ENCODE results near the gene CLCN6. TPM values are rescaled to one million over a fixed set of nuclear protein-coding genes. Genes with fewer than 3 reads are reported as not detected.

Gene CLCN6
- total RNA-seq, 1 experiment from 2014 or later: 14.0 TPM

DNA sequence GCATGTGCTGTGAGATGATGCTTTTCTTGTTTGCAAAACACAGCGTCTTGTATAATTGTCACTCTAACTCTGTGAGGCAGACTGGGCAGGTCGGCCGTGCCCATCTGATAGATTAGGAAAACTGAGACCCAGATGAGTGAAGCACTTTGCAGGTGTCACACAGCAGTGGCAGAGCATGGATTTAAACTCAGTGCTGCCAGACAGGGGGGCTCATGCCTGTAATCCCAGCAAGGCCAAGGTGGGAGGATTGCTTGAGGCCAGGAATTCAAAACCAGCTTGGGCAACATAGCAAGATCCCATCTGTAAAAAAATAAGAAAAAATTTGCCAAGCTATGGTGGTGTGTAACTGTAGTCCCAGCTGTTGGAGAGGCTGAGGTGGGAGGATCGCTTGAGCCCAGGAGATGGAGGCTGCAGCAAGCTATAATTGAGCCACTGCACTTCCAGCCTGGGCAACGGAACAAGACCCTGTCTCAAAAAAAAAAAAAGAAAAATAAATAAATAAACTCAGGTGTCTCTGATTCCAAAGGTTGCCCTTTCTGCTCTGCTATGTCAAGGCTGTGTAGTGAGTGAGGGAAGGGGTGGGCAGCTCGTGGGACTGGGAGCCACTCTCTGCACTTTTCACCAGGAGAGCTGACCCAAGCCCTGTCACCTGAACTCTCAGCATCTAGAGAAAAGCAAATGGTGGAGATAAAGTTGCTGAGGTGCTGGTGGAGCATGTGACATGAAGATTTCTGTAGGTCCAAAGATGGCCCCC, 85.6 kb downstream of the CLCN6 start:
- Histone ChIP-seq H3K27me3 (ENCODE audit: control insufficient read depth, insufficient read depth, low read length) (no peaks in the 10 kb centered on the region; the same call in 1 of the 2 replicates), H3K4me3 (ENCODE audit: insufficient read depth, low read depth, low read length) (no peak overlapping the region), H3K36me3 (replicated peaks; ENCODE audit: control insufficient read depth, insufficient read depth, low read length) (no peaks in the 10 kb centered on the region)
- DNase-seq: no peak

Other genes starting within 250 kb of the CLCN6 start
- 46.0 and 46.7 TPM in 2 replicates for gene FBXO2, start 151.8 kb upstream of the CLCN6 start, total RNA-seq (2014; rRNA removed; shearing (Covaris generic))
- 24.5 and 32.4 TPM in 2 replicates for gene FBXO44, start 151.3 kb upstream of the CLCN6 start, total RNA-seq (2014; rRNA removed; shearing (Covaris generic))
- 1.7 and 3.4 TPM in 2 replicates for gene FBXO6, start 142.0 kb upstream of the CLCN6 start, total RNA-seq (2014; rRNA removed; shearing (Covaris generic))
- 786 and 983 TPM in 2 replicates for gene MAD2L2, start 125.0 kb upstream of the CLCN6 start, total RNA-seq (2014; rRNA removed; shearing (Covaris generic))
- gene DRAXIN, start 114.5 kb upstream of the CLCN6 start, total RNA-seq (2014; rRNA removed; shearing (Covaris generic)): 52.4 and 60.1 TPM in 2 replicates
- gene AGTRAP, start 70.1 kb upstream of the CLCN6 start, total RNA-seq (2014; rRNA removed; shearing (Covaris generic)): 162 and 166 TPM in 2 replicates
- 0.28 and 1.5 TPM in 2 replicates for gene C1orf167, start 44.0 kb upstream of the CLCN6 start, total RNA-seq (2014; rRNA removed; shearing (Covaris generic))
- gene MTHFR, start 227 bp upstream of the CLCN6 start, total RNA-seq (2014; rRNA removed; shearing (Covaris generic)): 18.9 and 19.5 TPM in 2 replicates
- 0.85 TPM in 1 of 2 replicates, not detected in the other for gene NPPA, start 41.6 kb downstream of the CLCN6 start, total RNA-seq (2014; rRNA removed; shearing (Covaris generic))
- gene NPPB, start 52.8 kb downstream of the CLCN6 start, total RNA-seq (2014; rRNA removed; shearing (Covaris generic)): 1.5 and 20.3 TPM in 2 replicates
- gene KIAA2013, start 120.2 kb downstream of the CLCN6 start, total RNA-seq (2014; rRNA removed; shearing (Covaris generic)): 105 and 113 TPM in 2 replicates
- gene PLOD1, start 128.5 kb downstream of the CLCN6 start, total RNA-seq (2014; rRNA removed; shearing (Covaris generic)): 90.7 and 103 TPM in 2 replicates
- gene MFN2, start 174.3 kb downstream of the CLCN6 start, total RNA-seq (2014; rRNA removed; shearing (Covaris generic)): 84.1 and 85.8 TPM in 2 replicates
- 165 and 172 TPM in 2 replicates for gene MIIP, start 213.3 kb downstream of the CLCN6 start, total RNA-seq (2014; rRNA removed; shearing (Covaris generic))